Measurements from ENCODE around the gene KCNJ16.

GRCh38 chr17:70153210-70153609 is 78.2 kb downstream of the KCNJ16 start:
- TF ChIP-seq CTCF (conservative IDR thresholded peaks at IDR 0.05): no peak
- TF ChIP-seq ZFX (IDR thresholded peaks at IDR 0.05): no peak
